Measurements from ENCODE around the gene LCE3C.
"Not testable (repeated sequence)": the region's sequence is repeated elsewhere in the genome, so short reads cannot be mapped to it uniquely, and the experiment has no call there.

LCE3C gene

DNA sequence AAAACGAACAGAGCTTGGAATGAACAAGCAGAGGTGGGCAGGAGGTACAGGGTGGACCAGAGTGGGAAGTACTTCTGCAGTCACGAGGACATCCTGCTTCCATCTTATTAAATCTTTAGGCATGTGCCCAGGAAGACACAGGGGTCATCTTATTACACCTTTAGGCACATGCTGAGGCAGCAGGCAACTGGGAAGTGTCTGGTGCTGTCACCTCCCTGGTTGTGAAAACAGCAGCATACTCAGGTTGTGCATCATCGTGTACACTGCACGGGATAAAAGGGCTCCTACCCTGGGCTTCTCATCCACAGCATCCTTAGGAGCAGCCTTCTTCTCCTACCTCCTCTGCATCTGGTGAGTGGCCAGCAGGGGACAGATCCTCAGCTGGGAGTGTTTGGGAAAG is at the start of gene LCE3C:
TSS of gene LCE3C (plus strand) at position 301 of the 400 bp plus-strand sequence. CDS start 498 bp downstream, outside the sequence.
- no peaks in the 10 kb centered on the region for H3K36me3 ChIP-seq (ENCODE audit: control insufficient read depth in 2 of 2, insufficient read depth in 2 of 2, low read length in 2 of 2)
- no peak within 1 kb of the TSS for H3K9ac ChIP-seq (ENCODE audit: low read depth in 1 of 2, low read length in 2 of 2)
- H3K27me3 ChIP-seq (ENCODE audit: control insufficient read depth in 2 of 2, insufficient read depth in 2 of 2, low read length in 2 of 2): no peaks in the 10 kb centered on the region
- H3K4me3 ChIP-seq (ENCODE audit: low read length in 2 of 2): no peak within 1 kb of the TSS
- no peaks in the 10 kb centered on the region for H3K4me1 ChIP-seq (ENCODE audit: control insufficient read depth in 2 of 2, insufficient read depth in 2 of 2, low read length in 2 of 2)
- no peak within 1 kb of the TSS for H3K27ac ChIP-seq (ENCODE audit: low read depth in 2 of 2, low read length in 2 of 2)
- no peaks in the 10 kb centered on the region for H3K9me3 ChIP-seq (ENCODE audit: control insufficient read depth in 2 of 2, low read length in 2 of 2)

GRCh38 chr1:152565115-152565514 is 34.9 kb upstream of the LCE3C start:
- Histone ChIP-seq H3K36me3 (ENCODE audit: control insufficient read depth in 2 of 2, insufficient read depth in 2 of 2, low read length in 2 of 2) (no peaks in the 10 kb centered on the region), H3K9ac (ENCODE audit: low read depth in 1 of 2, low read length in 2 of 2) (no peak overlapping the region), H3K27ac (ENCODE audit: low read depth in 2 of 2, low read length in 2 of 2) (no peak overlapping the region)

GRCh38 chr1:152565535-152566215 is 34.4 kb upstream of the LCE3C start:
- no peaks in the 10 kb centered on the region for H3K9me3 ChIP-seq (ENCODE audit: control insufficient read depth in 2 of 2, low read length in 2 of 2)
- H3K9ac ChIP-seq (ENCODE audit: low read depth in 1 of 2, low read length in 2 of 2): no peak overlapping the region
- no peaks in the 10 kb centered on the region for H3K27me3 ChIP-seq (ENCODE audit: control insufficient read depth in 2 of 2, insufficient read depth in 2 of 2, low read length in 2 of 2)
- no peaks in the 10 kb centered on the region for H3K36me3 ChIP-seq (ENCODE audit: control insufficient read depth in 2 of 2, insufficient read depth in 2 of 2, low read length in 2 of 2)
- no peak overlapping the region for H3K4me3 ChIP-seq (ENCODE audit: low read length in 2 of 2)
- H3K27ac ChIP-seq (ENCODE audit: low read depth in 2 of 2, low read length in 2 of 2): no peak overlapping the region
- no peaks in the 10 kb centered on the region for H3K4me1 ChIP-seq (ENCODE audit: control insufficient read depth in 2 of 2, insufficient read depth in 2 of 2, low read length in 2 of 2)

More at GRCh38 chr1:152565115-152565514, 34.9 kb upstream of the LCE3C start:
- H3K27me3 ChIP-seq (ENCODE audit: control insufficient read depth in 2 of 2, insufficient read depth in 2 of 2, low read length in 2 of 2): no peaks in the 10 kb centered on the region
- H3K4me3 ChIP-seq (ENCODE audit: low read length in 2 of 2): no peak overlapping the region
- H3K9me3 ChIP-seq (ENCODE audit: control insufficient read depth in 2 of 2, low read length in 2 of 2): no peaks in the 10 kb centered on the region
- H3K4me1 ChIP-seq (ENCODE audit: control insufficient read depth in 2 of 2, insufficient read depth in 2 of 2, low read length in 2 of 2): no peaks in the 10 kb centered on the region

DNA sequence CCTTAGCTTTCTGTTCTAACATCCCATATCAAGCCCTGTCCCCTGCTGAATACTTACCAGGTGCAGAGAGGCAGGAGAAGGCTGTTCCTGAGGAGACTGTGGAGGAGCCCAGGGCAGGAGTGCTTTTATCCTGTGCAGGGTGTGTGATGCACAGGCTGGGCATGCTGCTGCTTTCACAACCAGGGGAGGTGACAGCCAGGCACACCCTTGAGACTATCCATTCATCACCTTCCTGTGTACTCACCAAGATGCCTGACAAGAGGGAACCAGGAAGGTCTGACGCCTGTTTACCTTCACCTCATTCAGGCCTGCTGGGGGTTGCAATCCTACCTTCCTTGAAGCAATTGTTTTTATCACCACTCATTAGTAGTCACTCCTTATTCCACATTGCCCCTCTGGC is 33.4 kb upstream of the LCE3C start, which contains the start of gene LCE3E:
TSS of gene LCE3E (minus strand) at position 100 of the 400 bp plus-strand sequence. CDS start 572 bp downstream, outside the sequence.
- Histone ChIP-seq H3K9ac (ENCODE audit: low read depth in 1 of 2, low read length in 2 of 2) (no peak within 1 kb of the TSS), H3K9me3 (ENCODE audit: control insufficient read depth in 2 of 2, low read length in 2 of 2) (no peaks in the 10 kb centered on the region), H3K36me3 (ENCODE audit: control insufficient read depth in 2 of 2, insufficient read depth in 2 of 2, low read length in 2 of 2) (no peaks in the 10 kb centered on the region), H3K4me1 (ENCODE audit: control insufficient read depth in 2 of 2, insufficient read depth in 2 of 2, low read length in 2 of 2) (no peaks in the 10 kb centered on the region), H3K4me3 (ENCODE audit: low read length in 2 of 2) (no peak within 1 kb of the TSS), H3K27ac (ENCODE audit: low read depth in 2 of 2, low read length in 2 of 2) (no peak within 1 kb of the TSS), H3K27me3 (ENCODE audit: control insufficient read depth in 2 of 2, insufficient read depth in 2 of 2, low read length in 2 of 2) (no peaks in the 10 kb centered on the region)

GRCh38 chr1:152577168-152577567 is 22.9 kb upstream of the LCE3C start:
- H3K9me3 ChIP-seq (ENCODE audit: control insufficient read depth in 2 of 2, low read length in 2 of 2): no peaks in the 10 kb centered on the region
- no peaks in the 10 kb centered on the region for H3K36me3 ChIP-seq (ENCODE audit: control insufficient read depth in 2 of 2, insufficient read depth in 2 of 2, low read length in 2 of 2)
- no peaks in the 10 kb centered on the region for H3K27me3 ChIP-seq (ENCODE audit: control insufficient read depth in 2 of 2, insufficient read depth in 2 of 2, low read length in 2 of 2)
- H3K4me3 ChIP-seq (ENCODE audit: low read length in 2 of 2): no peak overlapping the region
- no peak overlapping the region for H3K27ac ChIP-seq (ENCODE audit: low read depth in 2 of 2, low read length in 2 of 2)
- H3K9ac ChIP-seq (ENCODE audit: low read depth in 1 of 2, low read length in 2 of 2): no peak overlapping the region
- no peaks in the 10 kb centered on the region for H3K4me1 ChIP-seq (ENCODE audit: control insufficient read depth in 2 of 2, insufficient read depth in 2 of 2, low read length in 2 of 2)

- H3K27ac ChIP-seq (ENCODE audit: low read depth in 2 of 2, low read length in 2 of 2); H3K4me1 ChIP-seq (ENCODE audit: control insufficient read depth in 2 of 2, insufficient read depth in 2 of 2, low read length in 2 of 2); H3K9ac ChIP-seq (ENCODE audit: low read depth in 1 of 2, low read length in 2 of 2); H3K4me3 ChIP-seq (ENCODE audit: low read length in 2 of 2); H3K36me3 ChIP-seq (ENCODE audit: control insufficient read depth in 2 of 2, insufficient read depth in 2 of 2, low read length in 2 of 2); H3K27me3 ChIP-seq (ENCODE audit: control insufficient read depth in 2 of 2, insufficient read depth in 2 of 2, low read length in 2 of 2); H3K9me3 ChIP-seq (ENCODE audit: control insufficient read depth in 2 of 2, low read length in 2 of 2): not testable (repeated sequence)
Observed at GRCh38 chr1:152579526-152579925, 20.5 kb upstream of the LCE3C start.

DNA sequence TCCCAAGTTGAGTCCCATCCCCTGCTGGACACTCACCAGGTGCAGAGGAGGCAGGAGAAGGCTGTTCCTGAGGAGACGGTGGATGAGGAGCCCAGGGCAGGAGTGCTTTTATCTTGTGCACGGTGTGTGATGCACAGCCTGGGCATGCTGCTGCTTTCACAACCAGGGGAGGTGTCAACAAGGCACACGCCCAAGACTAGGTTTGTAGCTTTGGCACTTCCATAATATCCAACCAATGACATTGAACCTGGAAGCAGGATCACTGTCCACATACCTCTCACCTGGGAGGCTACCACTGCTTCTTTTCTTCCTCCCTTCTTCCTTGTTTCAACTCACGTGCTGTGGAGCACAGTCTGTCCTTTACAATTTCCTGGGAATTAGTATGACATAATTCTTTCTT is 19.6 kb upstream of the LCE3C start, which contains the start of gene LCE3D:
TSS of gene LCE3D (minus strand) at position 84 of the 400 bp plus-strand sequence. CDS start 580 bp downstream, outside the sequence.
- no peak within 1 kb of the TSS for H3K4me3 ChIP-seq (ENCODE audit: low read length in 2 of 2)
- no peak within 1 kb of the TSS for H3K27ac ChIP-seq (ENCODE audit: low read depth in 2 of 2, low read length in 2 of 2)
- H3K4me1 ChIP-seq (ENCODE audit: control insufficient read depth in 2 of 2, insufficient read depth in 2 of 2, low read length in 2 of 2): no peaks in the 10 kb centered on the region
- H3K9ac ChIP-seq (ENCODE audit: low read depth in 1 of 2, low read length in 2 of 2): no peak within 1 kb of the TSS
- H3K9me3 ChIP-seq (ENCODE audit: control insufficient read depth in 2 of 2, low read length in 2 of 2): no peaks in the 10 kb centered on the region
- no peaks in the 10 kb centered on the region for H3K27me3 ChIP-seq (ENCODE audit: control insufficient read depth in 2 of 2, insufficient read depth in 2 of 2, low read length in 2 of 2)
- H3K36me3 ChIP-seq (ENCODE audit: control insufficient read depth in 2 of 2, insufficient read depth in 2 of 2, low read length in 2 of 2): no peaks in the 10 kb centered on the region

DNA sequence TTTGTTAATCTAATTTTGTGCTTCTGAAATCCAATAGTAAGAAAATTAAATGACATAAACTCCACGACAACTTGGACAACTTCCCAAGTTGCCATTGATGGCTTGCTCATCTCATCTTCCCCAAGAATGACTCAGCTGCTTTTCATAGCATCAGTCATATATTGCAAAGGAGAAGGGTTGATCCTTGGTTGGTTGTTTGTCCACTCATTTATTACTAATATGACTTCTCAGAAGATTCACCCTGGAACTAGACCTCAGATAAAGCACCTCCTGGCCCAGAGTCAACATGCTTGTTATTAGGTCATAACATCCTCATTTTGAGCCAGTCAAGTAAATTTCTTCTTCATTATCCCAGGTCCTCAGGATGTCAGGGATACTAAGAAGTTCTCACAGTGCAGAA is 17.4 kb upstream of the LCE3C start:
- no peaks in the 10 kb centered on the region for H3K27me3 ChIP-seq (ENCODE audit: control insufficient read depth in 2 of 2, insufficient read depth in 2 of 2, low read length in 2 of 2)
- H3K4me1 ChIP-seq (ENCODE audit: control insufficient read depth in 2 of 2, insufficient read depth in 2 of 2, low read length in 2 of 2): no peaks in the 10 kb centered on the region

DNA sequence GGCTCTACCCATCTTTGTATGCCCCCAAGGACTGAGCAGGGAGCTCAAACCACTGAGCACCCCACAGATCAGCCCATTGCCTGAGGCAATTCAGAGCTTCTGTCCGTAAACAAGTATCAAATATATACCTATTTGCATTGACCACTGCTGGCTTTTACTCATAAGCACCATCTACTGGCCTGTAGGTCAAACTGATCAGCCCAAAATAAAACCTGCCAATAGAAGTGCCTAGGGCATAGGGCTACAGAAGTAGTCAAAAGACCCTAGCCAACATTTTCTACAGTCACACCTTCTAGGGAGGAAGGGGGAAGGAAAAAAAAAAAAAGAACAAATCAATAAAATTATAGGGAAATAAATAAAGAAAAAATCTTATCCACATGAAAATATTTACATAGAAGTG is 14.4 kb upstream of the LCE3C start:
- H3K36me3 ChIP-seq (ENCODE audit: control insufficient read depth in 2 of 2, insufficient read depth in 2 of 2, low read length in 2 of 2): no peaks in the 10 kb centered on the region
- H3K9me3 ChIP-seq (ENCODE audit: control insufficient read depth in 2 of 2, low read length in 2 of 2): no peaks in the 10 kb centered on the region
- H3K4me3 ChIP-seq (ENCODE audit: low read length in 2 of 2): no peak overlapping the region
- no peaks in the 10 kb centered on the region for H3K27me3 ChIP-seq (ENCODE audit: control insufficient read depth in 2 of 2, insufficient read depth in 2 of 2, low read length in 2 of 2)
- H3K9ac ChIP-seq (ENCODE audit: low read depth in 1 of 2, low read length in 2 of 2): no peak overlapping the region
- H3K4me1 ChIP-seq (ENCODE audit: control insufficient read depth in 2 of 2, insufficient read depth in 2 of 2, low read length in 2 of 2): no peaks in the 10 kb centered on the region
- H3K27ac ChIP-seq (ENCODE audit: low read depth in 2 of 2, low read length in 2 of 2): no peak overlapping the region

More for the DNA sequence above, 17.4 kb upstream of the LCE3C start:
- no peak overlapping the region for H3K27ac ChIP-seq (ENCODE audit: low read depth in 2 of 2, low read length in 2 of 2)
- no peak overlapping the region for H3K4me3 ChIP-seq (ENCODE audit: low read length in 2 of 2)
- no peaks in the 10 kb centered on the region for H3K9me3 ChIP-seq (ENCODE audit: control insufficient read depth in 2 of 2, low read length in 2 of 2)
- H3K9ac ChIP-seq (ENCODE audit: low read depth in 1 of 2, low read length in 2 of 2): no peak overlapping the region
- H3K36me3 ChIP-seq (ENCODE audit: control insufficient read depth in 2 of 2, insufficient read depth in 2 of 2, low read length in 2 of 2): no peaks in the 10 kb centered on the region

- Histone ChIP-seq H3K27me3 (ENCODE audit: control insufficient read depth in 2 of 2, insufficient read depth in 2 of 2, low read length in 2 of 2) (no peaks in the 10 kb centered on the region), H3K27ac (ENCODE audit: low read depth in 2 of 2, low read length in 2 of 2) (no peak overlapping the region), H3K4me3 (ENCODE audit: low read length in 2 of 2) (no peak overlapping the region), H3K36me3 (ENCODE audit: control insufficient read depth in 2 of 2, insufficient read depth in 2 of 2, low read length in 2 of 2) (no peaks in the 10 kb centered on the region), H3K9me3 (ENCODE audit: control insufficient read depth in 2 of 2, low read length in 2 of 2) (no peaks in the 10 kb centered on the region), H3K9ac (ENCODE audit: low read depth in 1 of 2, low read length in 2 of 2) (no peak overlapping the region), H3K4me1 (ENCODE audit: control insufficient read depth in 2 of 2, insufficient read depth in 2 of 2, low read length in 2 of 2) (no peaks in the 10 kb centered on the region)
Observed at GRCh38 chr1:152596986-152597385, 3.0 kb upstream of the LCE3C start.
